Uterus (tissue), 2 donors: ENCODE measurements around the gene ZFYVE28.

Source experiments
- CTCF ChIP-seq, 4 experiments: fragments of 200-600 bp in 2 of 4; fragments of 450-650 bp in 2 of 4; sonication (generic) in 2 of 4; IDR thresholded peaks; one replicate each; pipeline ENCODE4 v1.5.1; 2016 to 2019; ENCODE audit warnings: antibody characterized with exemption in 4 of 4, mild to moderate bottlenecking in 2 of 4, moderate library complexity in 1 of 4
- POLR2A ChIP-seq, 2 donors: fragments of 450-650 bp; IDR thresholded peaks; one replicate each; pipeline ENCODE4 v1.6.1; 2016; ENCODE audit warnings: antibody characterized with exemption in 2 of 2, mild to moderate bottlenecking in 1 of 2, moderate library complexity in 1 of 2

DNA sequence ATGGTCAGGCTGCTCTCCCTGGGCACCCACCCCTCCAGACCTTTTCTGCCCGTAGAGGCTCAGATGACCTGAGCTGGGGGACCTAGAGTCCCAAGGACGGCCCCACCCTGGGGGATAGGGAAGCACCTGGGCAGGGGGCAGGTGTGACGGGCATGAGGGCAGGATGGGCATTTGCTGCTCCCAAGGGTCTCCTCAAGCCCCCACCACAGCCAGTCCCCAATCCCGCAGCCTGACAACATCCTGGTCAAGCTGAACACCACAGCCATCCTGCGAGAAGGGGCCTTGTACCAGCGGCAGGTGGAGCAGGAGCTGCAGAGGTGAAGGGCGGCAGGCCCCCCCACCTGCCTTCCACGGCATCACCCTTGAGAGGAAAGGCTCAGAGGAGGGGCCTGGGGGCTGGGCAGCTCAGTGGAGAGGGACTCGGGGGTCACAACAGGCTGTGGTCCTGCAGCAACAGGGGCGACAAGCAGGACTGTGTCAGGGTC lies 32.6 kb upstream of the ZFYVE28 start:
- TF ChIP-seq CTCF (IDR thresholded peaks at IDR 0.05) (no peak), POLR2A (IDR thresholded peaks at IDR 0.05) (no peak)
